GM19372 (cell line): Measurements from ENCODE around the gene SYT9.
"Not testable (repeated sequence)": the region's sequence is repeated elsewhere in the genome, so short reads cannot be mapped to it uniquely, and the experiment has no call there.

Source experiments
- ATAC-seq: cut with Tn5 transposase; IDR thresholded peaks from one replicate; pipeline ENCODE4 v1.9.1; 2021; ENCODE audit warnings: mild to moderate bottlenecking, low read depth, moderate library complexity; ENCODE audit not compliant: unreplicated experiment

The SYT9 gene

GRCh38 chr11:7332451-7332850 is 80.7 kb downstream of the SYT9 start:
- ATAC-seq, result no peak

DNA sequence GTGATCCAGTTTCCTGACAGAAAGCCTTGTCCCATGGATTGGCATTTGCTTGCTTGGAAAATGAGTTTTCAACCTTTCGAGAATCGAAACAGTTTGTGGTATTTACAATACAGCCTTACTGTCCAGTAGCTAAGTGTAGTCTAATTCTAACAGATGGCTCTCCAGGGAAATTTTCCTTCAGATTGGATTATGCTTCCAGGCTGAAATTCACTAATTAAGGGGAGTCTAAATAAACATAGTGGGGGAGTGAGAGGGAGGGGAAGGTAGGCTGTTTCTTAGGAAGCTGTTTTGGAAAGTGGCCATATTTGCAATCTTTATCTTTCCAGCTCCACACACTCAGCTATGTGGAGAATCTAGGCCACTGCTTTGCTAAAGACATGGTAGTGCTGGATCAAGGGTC is 81.3 kb downstream of the SYT9 start:
- no peak for ATAC-seq

DNA sequence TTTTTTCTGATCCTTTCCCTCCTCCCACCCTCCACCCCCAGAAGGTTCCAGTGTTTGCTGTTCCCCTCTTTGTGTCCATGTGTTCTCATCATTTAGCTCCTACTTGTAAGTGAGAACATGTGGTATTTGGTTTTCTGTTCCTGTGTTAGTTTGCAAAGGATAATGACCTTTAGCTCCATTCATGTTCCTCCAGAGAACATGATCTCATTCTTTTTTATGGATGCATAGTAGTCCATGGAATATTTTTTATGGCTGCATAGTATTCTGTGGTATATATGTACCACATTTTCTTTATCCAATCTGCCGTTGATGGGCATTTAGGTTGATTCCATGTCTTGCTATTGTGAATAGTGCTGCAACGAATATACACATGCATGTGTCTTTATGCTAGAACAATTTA is 83.7 kb downstream of the SYT9 start:
- ATAC-seq, result not testable (repeated sequence)

GRCh38 chr11:7341551-7341950 is 89.8 kb downstream of the SYT9 start:
- ATAC-seq, result no peak

DNA sequence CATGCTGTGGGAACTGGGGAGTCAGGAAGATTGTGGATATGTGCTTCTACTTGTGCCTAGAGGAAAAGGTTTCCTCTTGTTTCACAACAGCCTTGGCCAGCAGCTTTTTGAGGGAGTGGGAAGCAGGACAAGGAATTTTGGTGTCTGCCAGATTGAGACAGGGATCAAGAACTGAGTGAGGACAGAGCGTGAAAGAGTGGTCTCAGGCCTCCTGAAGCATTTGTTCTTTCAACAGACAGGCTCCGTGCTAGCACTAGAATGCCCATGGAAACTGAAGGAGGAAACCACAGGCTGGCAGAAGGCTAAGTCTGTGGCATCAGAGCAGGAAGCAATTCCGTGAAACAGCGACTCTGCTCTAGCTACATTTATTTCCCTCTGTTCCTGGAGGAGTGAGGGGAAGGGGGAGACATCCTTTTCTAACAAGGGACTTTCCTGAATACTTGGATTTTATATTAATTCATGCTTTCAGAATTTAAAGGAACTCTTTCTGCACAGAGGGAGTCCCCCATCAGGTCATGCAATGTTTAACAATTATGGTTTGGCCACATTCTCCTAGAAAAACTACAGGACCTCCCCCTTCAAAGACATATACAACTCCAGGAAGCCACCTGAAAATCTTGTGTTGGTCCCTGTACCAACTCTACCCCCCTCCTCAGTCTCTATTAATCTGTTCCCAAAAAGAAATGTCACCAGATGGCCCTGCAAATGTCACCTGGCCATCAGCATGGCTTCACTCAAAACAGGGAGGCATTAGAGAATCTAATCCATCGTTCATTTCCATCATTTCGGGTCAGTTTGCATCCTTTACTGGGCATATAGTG is 96.1 kb downstream of the SYT9 start:
- no peak for ATAC-seq

GRCh38 chr11:7348432-7349304 is 97.0 kb downstream of the SYT9 start:
- no peak for ATAC-seq

DNA sequence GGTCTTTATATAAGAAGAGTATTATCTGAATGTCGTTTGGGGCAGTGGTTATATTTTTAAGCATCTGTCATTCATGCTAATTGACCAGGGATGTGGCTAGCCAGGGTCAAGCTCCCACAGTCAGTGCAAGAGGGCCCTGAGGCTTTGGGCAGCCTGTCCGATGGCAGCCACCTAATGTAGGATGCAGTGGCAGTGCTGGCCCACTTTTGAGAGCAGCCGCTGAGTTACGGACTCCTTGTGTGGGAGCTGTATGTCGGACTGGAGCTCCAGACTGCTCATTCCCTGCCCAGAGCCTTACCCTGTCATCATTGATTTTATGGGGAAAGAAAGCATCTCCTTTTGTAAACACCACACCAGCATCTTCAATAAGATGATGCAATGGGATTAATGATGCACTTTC is 99.5 kb downstream of the SYT9 start:
- no peak for ATAC-seq

DNA sequence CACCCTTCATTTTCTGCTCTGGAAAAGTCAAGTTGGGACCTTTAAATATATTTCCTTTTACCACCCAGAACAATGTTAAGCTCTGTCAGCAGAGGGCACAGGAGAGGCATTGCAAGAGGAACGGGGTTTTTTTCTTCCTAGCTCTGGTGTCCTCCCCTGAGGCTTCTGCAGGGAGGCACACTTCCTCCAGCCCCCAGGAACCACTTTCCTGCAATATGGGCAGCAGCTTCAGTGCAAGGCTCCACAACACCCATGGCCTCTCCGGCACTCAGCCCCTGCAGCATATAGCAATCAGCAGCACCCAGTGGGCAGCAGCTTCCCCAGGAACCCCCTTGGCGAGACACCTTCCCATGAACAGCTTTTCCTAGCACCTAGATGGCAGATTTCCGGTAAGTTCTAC is 101.4 kb downstream of the SYT9 start:
- peak; percentile 80 for ATAC-seq

DNA sequence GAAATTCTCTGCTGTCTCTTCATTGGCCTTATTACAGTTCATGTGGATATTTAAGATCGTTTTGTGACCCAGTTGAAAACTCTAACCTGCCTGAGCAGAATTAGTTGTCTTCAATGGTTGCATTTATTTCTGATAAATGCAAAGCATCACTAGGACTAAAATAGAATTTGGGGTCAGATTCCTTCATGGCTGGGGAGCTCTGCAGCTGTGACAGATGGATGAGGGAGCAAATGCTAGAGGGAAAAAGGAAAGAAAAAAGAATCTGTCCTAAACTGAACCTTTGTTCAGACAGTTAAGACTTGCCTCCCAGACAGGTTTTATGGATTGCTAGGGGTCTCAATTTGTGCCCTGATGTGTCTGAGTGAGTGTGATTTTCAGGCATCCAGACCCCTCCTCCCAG is 113.0 kb downstream of the SYT9 start:
- ATAC-seq, result no peak

DNA sequence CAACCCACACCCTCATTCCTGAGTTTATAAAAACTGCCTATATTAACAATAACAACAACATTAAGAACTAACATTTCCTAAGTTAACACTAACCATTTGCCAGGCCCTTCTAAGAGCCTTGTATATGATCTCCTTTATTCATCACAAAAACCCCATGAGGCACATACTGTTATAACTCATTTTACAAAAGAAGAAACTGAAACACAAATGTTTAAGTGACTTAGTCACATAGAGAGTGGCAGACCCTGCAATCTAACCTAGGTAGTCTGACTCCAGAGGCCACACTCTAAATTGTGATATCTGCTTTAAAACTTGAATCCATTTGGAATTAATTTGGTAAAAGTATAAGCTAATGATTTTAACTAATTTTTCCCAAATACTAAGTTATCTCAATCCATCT is 116.1 kb downstream of the SYT9 start:
- no peak for ATAC-seq

DNA sequence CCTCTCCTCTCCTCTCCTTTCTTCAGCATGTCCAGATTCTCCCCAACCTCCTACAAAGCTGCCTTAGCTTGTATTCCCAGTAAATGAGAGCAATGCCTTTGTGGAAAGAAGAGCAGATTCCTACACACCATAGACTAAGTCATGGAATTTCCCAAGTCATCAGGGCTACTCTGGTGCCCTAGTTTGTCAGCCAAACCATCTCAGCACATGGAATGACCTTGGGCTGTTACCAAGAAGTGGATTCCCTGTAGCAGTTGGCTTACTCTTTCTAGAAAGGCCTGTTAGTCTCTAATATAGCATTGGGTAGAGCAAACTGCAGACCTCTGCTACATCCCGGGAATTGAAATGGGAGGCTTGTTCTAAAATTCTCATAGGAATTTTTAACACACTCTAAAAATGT is 124.7 kb downstream of the SYT9 start:
- no peak for ATAC-seq

DNA sequence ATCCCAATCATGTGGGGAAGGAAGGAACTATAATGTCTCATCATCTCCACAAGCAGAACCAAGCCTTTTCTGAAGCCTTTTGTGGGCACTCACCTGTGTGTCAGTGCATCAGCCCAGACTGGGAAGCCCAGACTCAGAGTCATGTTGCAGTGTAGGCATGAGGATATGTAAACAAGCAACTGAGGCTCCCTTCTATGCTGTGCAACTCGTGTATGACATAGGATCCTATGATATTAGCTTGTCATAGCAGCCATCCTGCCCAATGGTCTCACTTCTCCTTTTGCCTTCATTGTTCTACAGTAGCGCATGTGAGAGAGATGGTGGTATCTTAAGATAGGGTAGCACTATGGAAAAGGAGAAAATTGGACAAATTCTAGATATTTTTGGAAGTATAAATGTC is 130.2 kb downstream of the SYT9 start:
- no peak for ATAC-seq

DNA sequence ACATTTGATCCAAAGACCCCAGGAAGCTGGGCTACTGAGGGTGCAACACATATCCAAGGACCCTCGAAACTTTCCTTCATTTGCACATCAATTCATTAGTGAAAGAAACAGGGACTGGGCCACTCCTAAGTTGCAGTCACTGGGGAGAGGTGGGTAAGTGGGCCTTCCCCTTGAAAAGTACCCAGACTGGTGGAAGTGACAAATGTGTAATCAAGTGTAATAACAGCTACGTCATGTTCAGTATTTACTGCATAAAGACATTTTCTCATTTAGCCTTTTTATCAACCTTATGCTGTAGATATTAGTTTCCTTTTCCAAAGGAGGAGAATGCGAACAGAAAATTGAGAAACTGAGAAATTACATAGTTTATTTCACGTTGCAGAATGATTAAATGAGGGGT is 131.7 kb downstream of the SYT9 start:
- no peak for ATAC-seq

- no peak for ATAC-seq
Observed at GRCh38 chr11:7384691-7385090, 133.0 kb downstream of the SYT9 start.

GRCh38 chr11:7385532-7385931 is 133.8 kb downstream of the SYT9 start:
- ATAC-seq, result no peak

DNA sequence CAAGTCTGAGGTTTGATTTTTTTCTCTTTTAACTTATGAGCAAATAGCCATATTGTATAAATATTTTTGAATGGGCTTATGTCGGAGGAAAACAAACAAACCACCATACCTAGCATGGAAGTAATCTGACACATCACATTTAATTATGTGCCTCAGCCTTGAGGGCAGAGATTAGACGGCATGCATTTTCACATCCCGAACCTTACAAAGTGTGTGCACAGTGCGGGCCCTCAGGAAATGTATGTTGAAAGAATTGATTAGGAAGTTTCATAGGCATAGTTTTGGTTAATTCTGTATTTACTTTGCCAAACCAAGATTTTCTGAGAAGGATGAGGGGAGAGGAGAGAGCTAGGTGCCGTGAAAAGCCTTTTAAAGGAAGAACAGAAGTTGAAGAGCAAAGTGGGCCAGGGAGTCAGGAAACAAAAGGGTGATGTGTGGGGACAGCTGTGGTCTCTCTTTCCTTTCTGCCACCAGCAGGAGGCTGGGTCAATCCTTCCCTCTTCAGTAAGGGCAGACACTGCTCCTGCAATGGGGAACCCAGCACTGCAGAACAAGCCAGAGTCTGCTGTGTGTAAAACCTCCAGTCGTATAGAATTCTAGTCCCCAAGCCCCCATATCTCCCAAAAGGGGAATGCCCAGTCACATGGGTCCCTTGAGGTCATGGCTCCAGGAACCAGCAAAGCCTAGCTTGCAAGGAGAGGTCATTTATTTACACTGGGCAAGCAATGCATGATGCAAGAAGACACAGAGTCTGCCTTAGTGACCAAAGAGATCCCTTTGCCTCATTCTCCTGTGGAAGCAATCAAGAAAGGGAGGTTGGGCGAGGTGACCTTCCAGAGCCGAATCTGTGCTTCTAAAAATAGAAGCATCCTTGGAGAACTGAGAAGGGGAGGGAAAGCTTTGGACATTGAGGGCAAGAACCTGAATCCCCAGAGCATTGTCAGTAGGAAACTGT is 162.5 kb downstream of the SYT9 start:
- no peak for ATAC-seq

DNA sequence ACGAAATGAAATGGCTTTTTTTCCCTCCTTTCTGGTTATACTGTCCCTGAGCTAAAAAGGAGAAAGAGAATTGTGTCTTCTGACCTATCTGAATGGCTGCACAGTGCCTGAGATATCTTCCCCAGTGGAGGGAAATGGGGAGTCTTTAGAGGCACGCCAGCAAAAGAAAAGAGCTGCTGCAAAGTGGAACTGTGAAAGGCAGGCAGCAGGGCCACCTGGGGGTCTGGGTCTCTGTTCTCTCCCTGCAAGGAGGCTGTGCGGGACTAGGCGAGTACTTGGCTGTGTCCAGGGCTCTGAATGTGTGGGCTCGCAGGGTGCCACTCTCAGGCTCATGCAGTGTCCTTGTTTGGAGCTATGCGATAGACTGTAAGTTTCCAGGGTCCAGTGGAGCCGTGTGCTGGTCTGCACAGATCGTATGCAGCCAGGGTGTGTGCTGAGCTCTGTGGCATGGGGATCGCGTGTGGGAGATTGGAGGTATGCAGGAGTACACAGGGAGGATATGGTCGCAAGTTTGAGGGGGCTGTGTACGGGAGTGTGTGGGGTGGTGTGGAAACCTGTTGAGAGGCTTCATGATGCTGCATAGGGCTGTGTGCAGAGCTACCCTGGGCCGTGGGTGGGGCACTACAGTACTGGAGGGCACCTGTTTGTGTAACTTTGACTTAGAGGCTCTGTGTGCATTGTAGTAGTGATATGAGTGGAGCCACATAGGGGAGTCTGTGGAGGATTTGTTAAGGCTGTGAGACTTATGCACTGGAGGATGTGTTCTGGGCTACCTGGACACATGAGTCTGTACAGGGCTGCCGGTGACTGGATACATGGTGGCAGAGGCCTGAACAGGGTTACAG is 163.5 kb downstream of the SYT9 start:
- no peak for ATAC-seq

GRCh38 chr11:7416080-7416479 is 164.4 kb downstream of the SYT9 start:
- no peak for ATAC-seq

DNA sequence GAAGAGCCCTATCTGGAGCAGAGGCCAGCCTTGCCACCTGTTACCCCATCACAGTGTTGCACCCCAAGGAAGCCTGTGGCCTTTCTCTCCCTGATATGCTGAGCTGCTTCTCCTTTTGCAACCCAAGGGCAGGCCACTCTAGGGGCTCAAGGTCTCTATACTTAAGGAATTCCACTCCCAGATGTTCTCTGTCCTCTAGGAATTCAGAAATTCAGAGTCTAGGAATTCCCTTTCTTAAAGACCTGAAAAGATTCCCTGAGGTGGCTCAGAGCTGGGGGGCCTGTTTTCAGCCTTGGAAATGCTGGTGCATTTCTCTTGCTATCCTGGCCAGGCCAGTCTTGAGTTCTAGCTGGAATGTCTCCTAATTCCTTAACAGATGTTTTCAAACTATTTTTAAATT is 165.6 kb downstream of the SYT9 start:
- ATAC-seq, result no peak

DNA sequence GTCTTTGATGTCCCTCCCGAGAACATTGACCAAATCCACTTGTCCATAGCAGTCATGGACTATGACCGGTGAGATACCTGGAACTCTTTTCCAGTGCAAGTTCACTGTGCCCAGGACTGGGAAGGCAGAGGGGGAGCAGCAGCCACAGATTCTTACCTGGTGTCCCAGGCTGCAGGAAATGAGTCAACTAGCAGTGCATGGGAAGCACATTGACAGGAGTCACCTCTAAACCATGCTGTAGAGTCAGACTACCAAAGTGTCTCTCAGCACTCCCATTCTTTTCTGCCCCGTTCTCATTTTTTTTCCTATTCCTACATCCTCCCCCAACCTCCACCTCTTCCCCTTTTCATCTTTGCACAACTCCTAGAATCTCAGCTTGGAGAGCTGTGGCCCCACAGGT is 166.4 kb downstream of the SYT9 start:
- ATAC-seq, result no peak
